Caki2 (cell line): Measurements from ENCODE around the gene CC2D2B. TPM values are rescaled to one million over a fixed set of nuclear protein-coding genes. Genes with fewer than 3 reads are reported as not detected.
A peak's percentile ranks its signal among the peaks of the same experiment; 100 is the strongest.
"Not testable (repeated sequence)": the region's sequence is repeated elsewhere in the genome, so short reads cannot be mapped to it uniquely, and the experiment has no call there.

Source experiments
- DNase-seq: peaks from one replicate; pipeline ENCODE4 v3.0.0-alpha.2; 2015; ENCODE audit warnings: low read depth
- in situ Hi-C: cut with HindIII; loops from 2 replicates; pipeline ENCODE4 v1.10.0; 2016; ENCODE audit warnings: low sequenced_read_pairs, low pct_unique_long_range_greater_than_20kb, mixed read lengths
- total RNA-seq: library from RNA; depleted of rRNA; stranded (reverse); fragments of >200 nt; shearing (Covaris generic); gene quantifications from 2 replicates; pipeline ENCODE4 v1.2.3, GENCODE V29; 2014; ENCODE audit warnings: low replicate concordance

The CC2D2B gene
- total RNA-seq, 1 experiment from 2014 or later, result not detected

- in situ Hi-C loops, result not testable (repeated sequence)
Observed at GRCh38 chr10:95905897-95906580, 1.7 kb upstream of the CC2D2B start.

GRCh38 chr10:95906677-95907455 is 909 bp upstream of the CC2D2B start:
- in situ Hi-C loops, result no loop called here
- DNase-seq, result peak; percentile 59

More at GRCh38 chr10:95905897-95906580, 1.7 kb upstream of the CC2D2B start:
- not testable (repeated sequence) for DNase-seq

GRCh38 chr10:95908450-95908849 is 675 bp downstream of the CC2D2B start:
- in situ Hi-C loops, result no loop called here
- no peak for DNase-seq

- in situ Hi-C loops, result no loop called here
Observed at GRCh38 chr10:95909561-95909960, 1.8 kb downstream of the CC2D2B start.

GRCh38 chr10:95916039-95916438 is 8.3 kb downstream of the CC2D2B start:
- DNase-seq, in situ Hi-C loops: not testable (repeated sequence)

More at GRCh38 chr10:95909561-95909960, 1.8 kb downstream of the CC2D2B start:
- DNase-seq, result no peak

GRCh38 chr10:95920798-95921426 is 13.1 kb downstream of the CC2D2B start:
- in situ Hi-C loops, result no loop called here
- DNase-seq, result no peak

GRCh38 chr10:95925033-95925432 is 17.3 kb downstream of the CC2D2B start:
- in situ Hi-C loops, result no loop called here
- DNase-seq, result no peak

- DNase-seq, result no peak
- in situ Hi-C loops, result no loop called here
Observed at GRCh38 chr10:95935429-95935828, 27.7 kb downstream of the CC2D2B start.

- DNase-seq, result no peak
- in situ Hi-C loops, result no loop called here
Observed at GRCh38 chr10:95941115-95941514, 33.3 kb downstream of the CC2D2B start.

GRCh38 chr10:95963202-95963990 is 55.6 kb downstream of the CC2D2B start:
- DNase-seq, result no peak
- in situ Hi-C loops, result no loop called here

- in situ Hi-C loops, result no loop called here
- no peak for DNase-seq
Observed at GRCh38 chr10:95963991-95964389, 56.2 kb downstream of the CC2D2B start.

- DNase-seq, result no peak
- in situ Hi-C loops, result no loop called here
Observed at GRCh38 chr10:95964756-95965155, 57.0 kb downstream of the CC2D2B start.

GRCh38 chr10:95976362-95977229 is 68.8 kb downstream of the CC2D2B start:
- in situ Hi-C loops, result no loop called here
- DNase-seq, result no peak

- DNase-seq, result no peak
- in situ Hi-C loops, result no loop called here
Observed at GRCh38 chr10:95982200-95982599, 74.4 kb downstream of the CC2D2B start.

GRCh38 chr10:95987685-95988426 is 80.1 kb downstream of the CC2D2B start:
- in situ Hi-C loops, result no loop called here
- no peak for DNase-seq

GRCh38 chr10:95988702-95989101 is 80.9 kb downstream of the CC2D2B start:
- in situ Hi-C loops, result no loop called here
- no peak for DNase-seq

- in situ Hi-C loops, DNase-seq: not testable (repeated sequence)
Observed at GRCh38 chr10:95994376-95994775, 86.6 kb downstream of the CC2D2B start.
